Neural crest cell (in vitro differentiated cells): ENCODE measurements around the gene NDE1. TPM values are rescaled to one million over a fixed set of nuclear protein-coding genes. Genes with fewer than 3 reads are reported as not detected.
A peak's percentile ranks its signal among the peaks of the same experiment; 100 is the strongest.

ENCODE experiments used
- DNase-seq: peaks from one replicate; pipeline ENCODE4 v3.0.0; 2021; ENCODE audit warnings: low read depth, mixed read lengths, low spot score
- H3K27ac Mint-ChIP-seq: one replicate; pipeline ENCODE4 v1.8.0; 2021; ENCODE audit warnings: mild to moderate bottlenecking, mixed read lengths; ENCODE audit not compliant: unreplicated experiment
- H3K27me3 Mint-ChIP-seq: 2 replicates; pipeline ENCODE4 v1.8.0; 2021; ENCODE audit warnings: low read depth, mild to moderate bottlenecking, mixed read lengths
- H3K36me3 Mint-ChIP-seq: 2 replicates; pipeline ENCODE4 v1.8.0; 2021; ENCODE audit warnings: low read depth, mild to moderate bottlenecking, mixed read lengths
- H3K4me1 Mint-ChIP-seq: 2 replicates; pipeline ENCODE4 v1.8.0; 2021; ENCODE audit warnings: mixed read lengths
- H3K4me3 Mint-ChIP-seq: one replicate; pipeline ENCODE4 v1.8.0; 2021; ENCODE audit warnings: mild to moderate bottlenecking, mixed read lengths
- H3K9me3 Mint-ChIP-seq: 2 replicates; pipeline ENCODE4 v1.8.0; 2021; ENCODE audit warnings: mixed read lengths
- total RNA-seq: library from RNA; stranded (reverse); gene quantifications from 2 replicates; pipeline ENCODE4 v1.2.1, GENCODE V29; 2021
- TF ChIP-seq, protein P1 (sequence below): fragments of 200-600 bp; sonication (generic); conservative IDR thresholded peaks from 2 replicates; pipeline ENCODE4 v1.5.0; 2021; ENCODE audit warnings: antibody characterized with exemption, mild to moderate bottlenecking

NDE1 gene
- total RNA-seq, 1 donor from 2014 or later: 72.2 TPM

DNA sequence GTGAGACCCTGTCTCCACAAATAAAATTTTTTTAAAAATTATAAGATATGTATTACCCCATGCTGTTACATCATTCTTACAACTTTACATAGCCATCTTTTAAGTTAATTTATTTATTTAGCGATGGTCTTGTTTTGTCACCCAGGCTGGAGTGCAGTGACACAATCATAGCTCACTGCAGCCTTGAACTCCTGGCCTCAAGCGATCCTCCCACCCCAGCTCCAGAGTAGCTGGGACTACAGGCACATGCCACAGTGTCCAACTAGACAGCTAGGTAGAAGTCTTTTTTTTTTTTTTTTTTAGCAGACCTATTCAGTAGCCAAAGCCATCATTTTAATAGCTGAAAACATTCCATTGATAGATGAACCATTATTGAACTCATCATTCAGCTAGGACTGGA, 92.7 kb downstream of the NDE1 start:
- no peaks in the 10 kb centered on the region for H3K36me3 Mint-ChIP-seq
- no peaks in the 10 kb centered on the region for H3K9me3 Mint-ChIP-seq
- H3K4me1 Mint-ChIP-seq: no peaks in the 10 kb centered on the region
- TF ChIP-seq, protein P1, sequence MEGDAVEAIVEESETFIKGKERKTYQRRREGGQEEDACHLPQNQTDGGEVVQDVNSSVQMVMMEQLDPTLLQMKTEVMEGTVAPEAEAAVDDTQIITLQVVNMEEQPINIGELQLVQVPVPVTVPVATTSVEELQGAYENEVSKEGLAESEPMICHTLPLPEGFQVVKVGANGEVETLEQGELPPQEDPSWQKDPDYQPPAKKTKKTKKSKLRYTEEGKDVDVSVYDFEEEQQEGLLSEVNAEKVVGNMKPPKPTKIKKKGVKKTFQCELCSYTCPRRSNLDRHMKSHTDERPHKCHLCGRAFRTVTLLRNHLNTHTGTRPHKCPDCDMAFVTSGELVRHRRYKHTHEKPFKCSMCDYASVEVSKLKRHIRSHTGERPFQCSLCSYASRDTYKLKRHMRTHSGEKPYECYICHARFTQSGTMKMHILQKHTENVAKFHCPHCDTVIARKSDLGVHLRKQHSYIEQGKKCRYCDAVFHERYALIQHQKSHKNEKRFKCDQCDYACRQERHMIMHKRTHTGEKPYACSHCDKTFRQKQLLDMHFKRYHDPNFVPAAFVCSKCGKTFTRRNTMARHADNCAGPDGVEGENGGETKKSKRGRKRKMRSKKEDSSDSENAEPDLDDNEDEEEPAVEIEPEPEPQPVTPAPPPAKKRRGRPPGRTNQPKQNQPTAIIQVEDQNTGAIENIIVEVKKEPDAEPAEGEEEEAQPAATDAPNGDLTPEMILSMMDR: no peak
- H3K4me3 Mint-ChIP-seq: no peak overlapping the region
- no peak overlapping the region for H3K27ac Mint-ChIP-seq
- no peak for DNase-seq
- no peaks in the 10 kb centered on the region for H3K27me3 Mint-ChIP-seq

DNA sequence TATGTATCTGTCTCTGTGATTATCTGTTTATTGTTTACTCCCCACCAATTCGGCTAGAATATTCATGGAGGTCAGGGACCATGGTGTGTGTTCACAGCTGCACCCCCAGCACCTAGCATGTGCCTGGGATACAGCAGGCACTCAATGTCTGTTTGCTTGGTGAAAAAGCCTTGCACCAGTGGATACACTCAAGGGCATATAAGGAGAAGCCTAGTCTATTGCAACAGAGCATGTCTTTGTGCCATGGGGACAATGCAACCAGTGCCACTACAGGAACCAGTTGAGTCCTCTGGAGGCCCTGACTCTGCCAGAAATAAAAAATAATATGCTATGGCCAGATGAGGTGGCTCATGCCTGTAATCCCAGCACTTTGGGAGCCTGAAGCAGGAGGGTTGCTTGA, 93.6 kb downstream of the NDE1 start:
- no peak for DNase-seq
- Mint-ChIP-seq H3K27ac (no peak overlapping the region), H3K4me3 (no peak overlapping the region), H3K4me1 (no peaks in the 10 kb centered on the region), H3K36me3 (no peaks in the 10 kb centered on the region), H3K27me3 (no peaks in the 10 kb centered on the region), H3K9me3 (no peaks in the 10 kb centered on the region)
- TF ChIP-seq, protein P1: no peak

GRCh38 chr16:15746332-15746731, 96.3 kb downstream of the NDE1 start:
- H3K27me3 Mint-ChIP-seq: no peaks in the 10 kb centered on the region
- no peaks in the 10 kb centered on the region for H3K9me3 Mint-ChIP-seq
- no peaks in the 10 kb centered on the region for H3K36me3 Mint-ChIP-seq
- TF ChIP-seq, protein P1: no peak
- H3K4me3 Mint-ChIP-seq: no peak overlapping the region
- H3K27ac Mint-ChIP-seq: no peak overlapping the region
- H3K4me1 Mint-ChIP-seq: no peaks in the 10 kb centered on the region
- DNase-seq: no peak

DNA sequence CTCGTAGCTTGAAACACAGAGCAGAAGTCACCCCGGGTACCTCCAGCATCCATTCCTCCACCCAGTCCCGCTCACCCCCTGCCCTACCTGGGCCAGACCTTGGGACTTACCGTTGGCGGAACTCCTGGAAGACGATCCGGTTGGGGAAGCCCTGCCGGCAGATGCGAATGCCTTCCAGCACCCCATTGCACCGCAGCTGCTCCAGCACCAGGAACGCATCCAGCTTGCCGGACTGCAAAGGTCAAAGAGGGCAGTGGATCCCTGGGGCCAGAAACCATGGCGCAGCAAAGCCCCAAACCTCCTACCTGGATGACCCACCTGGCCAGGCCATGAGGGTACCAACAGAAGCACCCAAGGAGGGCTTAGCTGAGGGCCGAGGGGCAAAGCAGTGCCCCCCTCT, 97.9 kb downstream of the NDE1 start:
- Mint-ChIP-seq H3K4me3 (no peak overlapping the region), H3K4me1 (no peaks in the 10 kb centered on the region), H3K27ac (no peak overlapping the region), H3K9me3 (no peaks in the 10 kb centered on the region), H3K27me3 (no peaks in the 10 kb centered on the region), H3K36me3 (no peaks in the 10 kb centered on the region)
- DNase-seq: no peak
- TF ChIP-seq, protein P1: no peak

GRCh38 chr16:15748654-15749053, 98.6 kb downstream of the NDE1 start:
- Mint-ChIP-seq H3K9me3 (no peaks in the 10 kb centered on the region), H3K36me3 (no peaks in the 10 kb centered on the region), H3K27me3 (no peaks in the 10 kb centered on the region), H3K4me1 (no peaks in the 10 kb centered on the region), H3K27ac (peak overlapping the region; percentile 88), H3K4me3 (no peak overlapping the region)
- no peak for DNase-seq
- TF ChIP-seq, protein P1: no peak

DNA sequence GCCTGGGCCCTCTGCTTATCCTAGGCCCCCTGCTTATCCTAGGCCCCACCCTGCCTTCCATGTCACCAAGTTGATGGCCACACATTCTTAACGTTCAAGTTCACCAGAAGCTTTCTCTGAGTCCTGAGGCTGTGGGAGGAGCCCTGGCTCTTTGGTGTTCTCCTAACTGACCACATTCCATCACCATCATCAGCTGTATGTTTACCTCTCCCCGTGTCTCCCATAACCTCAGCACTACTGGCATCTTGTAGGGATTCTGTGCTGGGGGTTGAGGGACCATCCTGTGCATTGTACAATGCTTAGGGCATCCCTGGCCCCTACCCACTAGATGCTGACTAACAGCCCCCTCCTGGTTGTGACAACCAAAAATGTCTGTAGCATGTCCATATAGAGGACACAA, 99.3 kb downstream of the NDE1 start:
- TF ChIP-seq, protein P1: no peak
- Mint-ChIP-seq H3K9me3 (no peaks in the 10 kb centered on the region), H3K4me3 (no peak overlapping the region), H3K27me3 (no peaks in the 10 kb centered on the region), H3K36me3 (no peaks in the 10 kb centered on the region), H3K27ac (no peak overlapping the region), H3K4me1 (no peaks in the 10 kb centered on the region)
- no peak for DNase-seq
